ENCODE results near the gene DGKQ.
"Not testable (repeated sequence)": the region's sequence is repeated elsewhere in the genome, so short reads cannot be mapped to it uniquely, and the experiment has no call there.

Gene DGKQ

DNA sequence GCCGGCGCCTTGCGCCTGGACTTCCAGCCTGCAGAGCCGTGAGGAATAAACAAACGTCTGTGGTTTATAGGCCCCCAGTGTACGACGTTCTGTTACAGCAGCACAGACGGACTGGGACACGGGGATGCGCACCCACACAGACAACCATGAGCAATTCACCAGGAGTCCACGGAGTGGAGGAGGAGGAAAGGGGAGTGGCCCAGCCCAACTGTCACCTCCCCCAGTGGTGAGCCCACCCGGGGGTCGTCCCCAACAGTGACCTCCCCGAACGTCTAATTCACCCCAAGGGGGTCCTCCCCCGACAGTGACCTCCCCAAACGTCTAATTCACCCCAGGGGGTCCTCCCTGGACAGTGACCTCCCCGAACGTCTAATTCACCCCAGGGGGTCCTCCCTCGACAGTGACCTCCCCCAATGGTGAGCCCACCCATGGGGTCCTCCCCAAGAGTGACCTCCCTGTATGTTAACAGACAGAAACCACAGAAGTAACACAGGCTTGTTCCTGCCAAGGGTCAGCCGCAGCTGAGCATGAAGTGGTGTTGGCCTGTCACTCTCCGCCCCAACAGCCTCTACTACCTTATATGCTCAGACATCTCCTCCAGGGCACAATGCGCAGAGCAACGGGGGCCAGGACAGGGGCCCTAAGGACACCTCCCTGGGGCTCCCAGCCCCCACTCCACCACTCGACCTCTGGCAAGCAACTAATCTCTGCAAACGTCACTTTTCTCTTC is 47.4 kb downstream of the DGKQ start:
- DNase-seq (ENCODE audit: low read depth, low spot score) = no peak

DNA sequence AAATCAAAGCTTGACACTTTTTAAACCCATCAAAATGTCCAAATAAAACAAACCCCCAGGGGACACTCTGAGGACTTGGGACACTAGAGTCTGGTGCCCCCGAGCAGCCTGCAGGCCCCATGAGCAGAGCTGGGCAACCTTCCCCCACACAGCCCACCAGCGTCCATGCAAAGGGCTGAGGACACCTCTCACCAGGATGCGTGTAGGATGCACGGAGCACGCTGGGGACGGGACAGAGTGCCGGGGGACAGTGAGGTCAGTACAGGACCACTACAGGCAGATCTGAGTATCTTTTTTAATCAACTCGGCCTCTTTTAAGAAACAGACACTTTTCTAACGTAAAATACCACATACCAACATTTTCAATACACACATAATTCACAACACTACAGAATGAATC is 48.2 kb downstream of the DGKQ start:
- no peak for DNase-seq (ENCODE audit: low read depth, low spot score)

DNA sequence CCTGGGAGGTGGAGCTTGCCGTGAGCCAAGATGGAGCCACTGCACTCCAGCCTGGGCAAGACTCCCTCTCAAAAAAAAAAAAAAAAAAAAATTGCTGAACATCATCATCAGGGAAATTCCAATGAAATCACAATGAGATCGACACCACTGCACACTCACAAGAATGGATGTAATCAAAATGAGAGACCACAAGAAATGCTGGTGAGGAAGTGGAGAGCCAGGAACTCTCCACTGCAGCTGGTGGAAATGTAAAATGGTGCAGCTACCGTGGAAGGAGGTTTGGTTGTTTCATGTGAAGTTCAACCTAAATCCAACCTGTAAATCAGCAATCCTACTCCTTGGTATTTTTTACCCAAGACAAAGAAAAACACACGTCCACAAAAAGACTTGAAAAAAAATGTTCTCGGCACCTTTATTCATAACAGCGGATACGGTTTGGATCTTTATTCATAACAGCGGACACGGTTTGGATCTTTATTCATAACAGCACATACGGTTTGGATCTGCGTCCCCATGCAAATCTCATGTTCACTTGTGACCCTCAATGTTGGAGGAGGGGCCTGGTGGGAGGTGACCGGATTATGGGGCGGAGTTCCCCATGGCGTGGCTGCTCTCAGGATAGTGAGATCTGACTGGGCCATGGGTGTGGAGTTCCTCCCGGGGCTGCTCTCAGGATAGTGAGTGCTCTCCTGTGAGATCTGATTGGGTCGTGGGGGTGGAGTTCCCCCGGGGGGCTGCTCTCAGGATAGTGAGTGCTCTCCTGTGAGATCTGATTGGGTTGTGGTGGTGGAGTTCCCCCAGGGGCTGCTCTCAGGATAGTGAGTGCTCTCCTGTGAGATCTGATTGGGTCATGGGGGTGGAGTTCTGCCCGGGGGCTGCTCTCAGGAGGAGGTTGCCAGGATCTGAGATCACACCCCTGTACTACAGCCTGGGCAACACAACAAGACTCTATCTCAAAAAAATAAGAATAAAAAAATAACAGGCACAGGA is 49.0 kb downstream of the DGKQ start:
- no peak for DNase-seq (ENCODE audit: low read depth, low spot score)

DNA sequence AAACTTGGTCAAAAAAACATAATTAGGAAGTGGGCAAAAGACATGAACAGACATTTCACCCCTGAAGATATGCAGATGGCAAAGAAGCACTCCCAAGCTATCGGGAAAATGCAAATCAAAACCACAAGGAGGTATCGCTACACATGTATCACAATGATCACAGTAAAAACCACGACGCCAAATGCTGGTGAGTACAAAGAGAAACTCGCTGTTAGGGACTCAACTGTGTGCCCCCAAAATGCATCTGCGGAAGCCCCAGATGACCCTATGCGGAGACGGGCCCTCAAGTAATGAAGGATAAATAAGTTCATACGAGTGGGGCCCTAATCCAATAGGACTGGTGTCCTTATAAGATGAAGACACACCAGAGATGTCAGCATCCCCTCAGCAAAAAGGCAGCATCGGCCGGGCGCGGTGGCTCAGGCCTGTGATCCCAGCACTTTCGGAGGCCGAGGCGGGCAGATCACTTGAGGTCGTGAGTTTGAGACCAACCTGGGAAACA is 51.5 kb downstream of the DGKQ start:
- DNase-seq (ENCODE audit: low read depth, low spot score) = no peak

DNA sequence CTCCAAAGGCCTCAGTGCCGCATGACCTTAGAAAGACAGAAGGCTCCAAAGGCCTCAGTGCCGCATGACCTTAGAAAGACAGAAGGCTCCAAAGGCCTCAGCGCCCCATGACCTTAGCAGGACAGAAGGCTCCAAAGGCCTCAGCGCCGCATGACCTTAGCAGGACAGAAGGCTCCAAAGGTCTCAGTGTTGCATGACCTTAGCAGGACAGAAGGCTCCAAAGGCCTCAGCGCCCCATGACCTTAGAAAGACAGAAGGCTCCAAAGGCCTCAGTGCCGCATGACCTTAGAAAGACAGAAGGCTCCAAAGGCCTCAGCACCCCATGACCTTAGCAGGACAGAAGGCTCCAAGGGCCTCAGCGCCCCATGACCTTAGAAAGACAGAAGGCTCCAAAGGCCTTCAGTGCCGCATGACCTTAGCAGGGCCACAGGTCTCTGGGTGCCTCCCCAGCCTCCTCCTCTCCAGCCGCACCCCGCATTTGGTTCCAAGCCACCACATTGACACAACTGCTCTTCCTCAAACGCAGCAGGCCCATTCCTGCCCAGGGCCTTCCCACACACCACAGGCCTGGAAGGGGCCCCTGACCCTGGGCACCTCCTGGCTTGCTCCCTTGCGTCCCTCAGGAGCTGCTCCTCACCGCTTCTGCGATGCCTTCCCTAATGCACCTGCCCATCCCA is 54.2 kb downstream of the DGKQ start:
- not testable (repeated sequence) for DNase-seq (ENCODE audit: low read depth, low spot score)

DNA sequence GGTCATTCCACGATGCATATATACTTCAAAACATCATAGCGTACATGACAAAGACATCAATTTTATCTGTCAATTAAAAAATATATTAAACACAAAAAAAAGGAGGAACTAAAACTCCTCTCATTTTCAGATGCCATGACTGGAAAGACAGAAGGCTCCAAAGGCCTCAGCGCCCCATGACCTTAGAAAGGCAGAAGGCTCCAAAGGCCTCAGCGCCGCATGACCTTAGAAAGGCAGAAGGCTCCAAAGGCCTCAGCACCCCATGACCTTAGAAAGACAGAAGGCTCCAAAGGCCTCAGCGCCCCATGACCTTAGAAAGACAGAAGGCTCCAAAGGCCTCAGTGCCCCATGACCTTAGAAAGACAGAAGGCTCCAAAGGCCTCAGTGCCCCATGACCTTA is 54.8 kb downstream of the DGKQ start:
- not testable (repeated sequence) for DNase-seq (ENCODE audit: low read depth, low spot score)

DNA sequence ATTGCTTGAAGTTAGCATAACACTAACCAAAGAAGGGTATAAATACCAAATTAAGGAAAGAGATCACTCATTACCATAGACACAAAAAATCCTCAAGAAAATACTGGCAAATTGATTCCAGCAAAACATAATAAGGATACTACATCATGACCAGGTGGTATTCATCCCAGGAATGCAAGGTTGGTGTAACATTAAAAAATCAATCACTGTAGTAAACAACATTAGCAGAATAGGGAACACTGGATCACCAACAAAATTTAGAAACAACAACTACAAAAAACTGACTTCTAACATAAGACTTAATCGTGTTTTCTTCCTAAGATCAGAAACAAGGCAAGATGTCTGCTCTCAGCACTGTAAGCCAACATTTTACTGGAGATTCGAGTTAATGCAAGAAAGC is 55.4 kb downstream of the DGKQ start:
- DNase-seq (ENCODE audit: low read depth, low spot score) = no peak

DNA sequence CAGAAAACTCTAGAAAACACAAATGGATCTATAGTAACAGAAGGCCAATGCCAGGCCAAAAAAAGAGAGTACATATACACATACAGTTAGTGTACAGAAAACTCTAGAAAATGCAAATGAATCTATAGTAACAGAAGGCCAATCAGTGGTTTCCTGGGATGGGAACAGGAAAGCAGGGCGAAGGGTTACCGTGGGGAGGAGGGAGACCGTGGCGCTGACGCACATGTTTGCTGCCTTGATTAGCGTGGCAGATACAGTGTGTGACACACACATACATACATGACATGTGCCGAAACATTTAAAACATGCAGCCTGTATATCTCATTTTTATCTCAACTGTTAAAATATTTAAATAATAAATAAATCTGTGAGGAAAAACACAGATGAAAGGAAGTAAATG is 55.9 kb downstream of the DGKQ start:
- DNase-seq (ENCODE audit: low read depth, low spot score) = no peak

DNA sequence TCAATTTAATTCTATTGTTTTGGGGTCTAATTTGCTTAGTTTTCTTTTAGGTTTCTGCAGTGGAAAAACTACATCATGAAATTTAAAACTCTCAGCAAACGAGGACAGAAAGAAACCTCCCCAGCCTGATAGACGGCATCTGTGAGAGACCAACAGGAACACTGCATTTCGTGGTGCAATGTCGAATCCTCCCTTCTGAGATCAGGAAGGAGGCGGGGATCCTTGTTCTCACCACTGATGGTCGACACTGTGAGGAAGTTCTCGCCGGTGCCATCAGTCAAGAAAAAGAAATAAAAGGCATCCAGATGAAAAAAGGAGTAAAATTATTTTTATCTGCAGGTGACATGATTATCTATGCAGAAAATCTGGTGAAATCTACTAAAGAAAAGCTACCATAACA is 57.8 kb downstream of the DGKQ start:
- no peak for DNase-seq (ENCODE audit: low read depth, low spot score)

DNA sequence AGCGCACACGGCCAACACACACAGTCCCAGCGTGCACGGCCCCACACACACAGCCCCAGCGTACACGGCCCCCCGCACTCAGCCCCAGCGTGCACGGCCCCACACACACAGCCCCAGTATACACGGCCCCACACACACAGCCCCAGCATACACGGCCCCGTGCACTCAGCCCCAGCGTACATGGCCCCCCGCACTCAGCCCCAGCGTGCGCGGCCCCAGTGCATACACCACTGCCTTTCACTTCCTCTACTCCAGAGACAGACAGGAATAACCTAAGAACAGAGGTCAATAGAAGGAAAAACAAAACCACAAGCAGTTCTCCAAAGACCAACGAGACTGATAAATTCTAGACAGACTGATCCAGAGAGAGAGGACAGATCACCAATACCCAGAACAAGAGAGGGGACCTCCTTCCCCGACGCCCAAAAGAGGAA is 58.3 kb downstream of the DGKQ start:
- no peak for DNase-seq (ENCODE audit: low read depth, low spot score)

DNA sequence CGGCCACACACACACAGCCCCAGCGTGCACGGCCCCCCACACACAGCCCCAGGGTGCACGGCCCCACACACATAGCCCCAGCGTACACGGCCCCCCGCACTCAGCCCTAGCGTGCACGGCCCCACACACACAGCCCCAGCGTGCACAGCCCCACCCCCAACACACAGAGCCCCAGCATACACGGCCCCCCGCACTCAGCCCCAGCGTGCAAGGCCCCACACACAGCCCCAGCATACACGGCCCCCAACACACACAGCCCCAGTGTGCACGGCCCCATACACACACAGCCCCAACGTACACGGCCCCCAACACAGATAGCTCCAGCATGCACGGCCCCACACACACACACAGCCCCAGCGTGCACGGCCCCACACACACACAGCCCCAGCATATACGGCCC is 58.8 kb downstream of the DGKQ start:
- DNase-seq (ENCODE audit: low read depth, low spot score) = no peak

DNA sequence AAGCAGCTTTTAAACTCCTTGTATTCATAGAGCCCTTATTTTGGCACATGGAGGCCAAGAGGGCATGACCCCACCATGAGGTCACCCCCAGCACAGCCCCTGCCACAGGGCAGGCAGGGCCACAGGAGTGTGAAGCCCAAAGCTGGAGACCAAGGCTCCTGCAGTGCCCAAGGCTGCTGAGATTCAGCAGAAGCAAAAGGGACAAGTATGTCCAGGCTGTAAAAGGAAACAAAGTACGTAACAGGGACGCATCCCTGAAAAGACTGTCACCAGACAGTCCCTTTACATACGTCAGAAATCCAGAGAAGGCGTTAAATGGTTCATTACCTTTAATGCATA is 60.1 kb downstream of the DGKQ start:
- no peak for DNase-seq (ENCODE audit: low read depth, low spot score)

DNA sequence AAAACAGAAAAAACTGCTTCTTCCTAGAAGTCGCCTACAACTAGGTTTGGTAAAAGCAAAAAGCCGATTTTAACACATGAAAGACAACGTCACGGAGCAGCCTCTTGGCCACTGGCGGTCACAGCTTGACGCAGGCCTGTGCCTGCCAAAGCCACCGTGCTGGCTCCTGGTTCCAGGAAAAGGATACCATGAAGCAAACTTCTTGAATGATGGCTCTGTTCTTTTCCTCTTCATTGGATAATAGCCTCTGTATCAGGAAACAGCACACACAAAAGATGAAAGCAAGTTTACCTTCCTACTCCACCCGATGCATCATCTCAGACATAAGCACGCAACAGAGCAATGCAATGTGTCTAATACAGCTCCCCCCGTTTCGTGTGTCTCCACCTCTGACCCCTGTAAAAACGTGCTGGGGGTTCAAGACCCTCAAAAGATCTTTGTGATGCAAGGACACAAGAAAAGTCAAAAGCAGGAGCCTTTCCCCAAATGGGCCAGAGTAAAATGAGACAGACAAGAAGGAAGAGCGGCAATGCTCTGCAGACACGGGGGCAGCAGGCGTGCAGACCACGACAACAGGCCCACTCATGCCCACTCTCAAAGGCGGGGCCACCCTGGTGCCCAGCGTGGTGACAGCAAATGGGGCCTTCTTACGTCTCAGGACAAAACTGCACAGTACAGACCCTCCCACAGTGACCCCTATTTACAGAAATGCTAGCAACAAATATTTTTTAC is 60.7 kb downstream of the DGKQ start:
- DNase-seq (ENCODE audit: low read depth, low spot score) = no peak

DNA sequence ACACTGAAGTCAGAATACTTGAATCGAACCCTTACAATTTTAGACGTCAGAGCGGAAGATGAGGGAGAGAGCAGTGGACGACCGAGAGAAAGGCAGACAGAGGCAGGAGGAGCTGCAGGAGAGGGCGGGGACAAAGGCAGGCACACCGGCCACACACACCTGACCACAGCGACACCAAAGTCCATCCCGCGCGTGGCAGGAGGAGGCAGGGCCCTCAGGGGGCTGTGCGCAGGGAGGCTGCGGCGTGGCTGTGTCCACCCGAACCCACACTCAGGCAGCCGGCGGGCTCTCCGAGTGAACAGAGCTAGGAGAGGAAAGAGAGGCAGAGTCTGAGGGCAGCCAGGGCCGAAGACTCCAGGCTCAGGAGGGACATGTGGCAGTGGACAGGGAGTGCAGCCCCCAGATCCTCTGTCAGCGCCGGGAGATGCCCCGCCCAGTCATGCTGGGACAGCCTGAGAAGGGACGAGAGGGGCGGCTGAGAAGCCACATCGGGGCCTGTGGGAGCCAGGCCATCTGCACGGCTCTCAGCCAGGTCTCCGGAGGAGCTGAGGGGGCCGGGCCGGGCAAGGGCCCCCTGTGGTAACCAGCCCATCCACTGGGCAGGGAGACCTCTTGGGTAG is 61.4 kb downstream of the DGKQ start:
- DNase-seq (ENCODE audit: low read depth, low spot score) = no peak

DNA sequence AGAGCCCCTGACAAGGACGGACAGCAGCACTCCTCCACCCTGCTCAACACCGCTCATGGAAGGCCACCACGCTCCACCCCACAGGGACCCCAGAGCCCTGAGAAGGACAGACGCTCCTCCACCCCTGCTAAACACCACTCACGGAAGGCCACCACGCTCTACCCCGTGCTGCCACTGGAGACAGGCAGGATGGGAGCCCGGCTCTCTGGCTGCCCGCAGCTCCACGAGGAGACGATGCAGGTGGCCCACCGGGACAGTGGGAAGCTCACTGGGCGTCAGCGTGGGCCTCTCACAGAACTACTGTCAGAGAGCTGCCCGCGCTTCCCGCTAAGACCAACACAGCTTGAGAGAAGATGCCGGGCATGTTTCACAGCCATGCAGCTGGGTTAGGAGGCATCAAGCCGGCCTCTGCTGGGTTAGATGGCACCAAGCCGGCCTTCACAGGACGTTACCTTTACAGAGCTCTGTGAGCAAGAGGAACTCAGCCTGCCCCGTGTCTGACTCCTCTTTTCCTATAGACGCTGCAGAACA is 62.1 kb downstream of the DGKQ start:
- DNase-seq (ENCODE audit: low read depth, low spot score) = no peak

DNA sequence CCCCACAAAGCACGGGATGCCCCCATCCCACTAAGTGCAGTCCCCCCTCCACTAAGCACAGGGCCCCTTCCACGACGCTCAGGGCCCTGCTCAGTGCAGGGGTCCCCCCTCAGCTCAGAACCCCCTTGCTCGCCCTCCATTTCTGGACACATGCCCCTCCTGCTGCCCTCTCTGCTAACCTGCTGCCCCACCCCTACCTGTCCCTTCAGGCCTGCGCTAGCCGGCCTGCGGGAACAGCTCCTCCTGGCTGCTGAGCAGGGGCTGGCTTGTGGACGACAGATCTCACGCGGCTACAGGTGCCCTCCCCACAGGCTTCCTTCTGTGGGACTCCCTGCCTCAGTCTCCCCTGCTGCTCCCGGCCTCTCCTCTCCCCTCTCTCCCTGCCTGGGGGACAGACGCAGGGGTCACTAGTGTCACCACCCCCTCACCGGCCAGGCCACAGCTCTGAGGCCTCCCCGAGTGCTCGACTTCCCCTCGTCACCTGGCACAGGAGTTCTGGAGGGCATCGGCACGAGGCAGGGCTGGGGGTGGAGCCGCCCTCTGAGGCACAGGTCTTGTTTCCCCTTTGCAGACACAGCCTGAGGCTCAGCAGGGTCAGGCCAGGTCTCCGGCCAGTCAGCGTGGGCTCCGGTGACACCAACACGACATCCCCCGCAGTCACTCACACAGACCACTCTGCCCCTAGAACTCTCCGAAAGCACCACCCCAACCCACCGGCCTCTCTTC is 62.8 kb downstream of the DGKQ start:
- DNase-seq (ENCODE audit: low read depth, low spot score) = no peak

DNA sequence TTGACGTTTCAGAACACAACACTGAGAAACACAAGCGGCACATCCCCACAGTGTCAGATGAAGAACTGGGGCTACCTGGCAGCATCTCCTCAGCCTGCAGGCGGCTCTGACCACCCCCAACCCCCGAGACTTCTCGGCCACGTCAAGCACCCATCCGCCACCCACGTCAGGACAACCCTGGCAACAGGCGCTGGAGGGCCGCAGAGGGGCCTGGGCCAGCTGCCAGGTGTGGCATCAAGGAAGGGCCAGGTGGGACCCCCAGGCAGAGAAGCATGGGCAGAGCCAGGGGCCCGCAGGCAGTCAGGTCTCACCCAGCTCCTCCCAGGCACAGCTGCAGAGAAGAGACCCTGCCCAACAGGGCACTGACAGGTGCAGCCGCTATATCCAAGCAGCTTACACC is 63.5 kb downstream of the DGKQ start:
- DNase-seq (ENCODE audit: low read depth, low spot score) = no peak

DNA sequence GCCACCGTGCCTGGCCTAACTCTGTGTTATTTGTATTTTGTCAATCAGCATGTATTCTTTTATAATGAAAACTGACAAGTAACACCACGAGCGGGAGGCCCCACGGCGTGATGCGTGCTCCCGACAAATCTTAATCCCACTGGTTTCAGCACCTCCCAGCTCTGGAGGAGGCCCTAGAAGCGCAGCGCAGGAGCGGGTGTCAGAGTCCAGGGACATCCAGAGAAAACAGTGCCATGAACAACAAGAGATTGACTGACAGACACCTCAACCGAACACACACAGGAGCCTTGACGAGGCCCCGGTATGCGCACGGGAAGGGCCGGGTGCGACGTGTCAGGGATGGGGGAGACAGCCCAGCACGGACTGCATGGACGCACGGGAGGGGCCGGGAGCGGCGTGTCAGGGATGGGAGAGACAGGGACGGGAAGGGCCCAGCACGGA is 64.2 kb downstream of the DGKQ start:
- no peak for DNase-seq (ENCODE audit: low read depth, low spot score)

Data from brain pericyte (primary cell).